ENCODE measurements around the gene ZNF677. TPM values are rescaled to one million over a fixed set of nuclear protein-coding genes. Genes with fewer than 3 reads are reported as not detected.
"Not testable (repeated sequence)": the region's sequence is repeated elsewhere in the genome, so short reads cannot be mapped to it uniquely, and the experiment has no call there.

The ZNF677 gene
- total and polyA plus RNA-seq, 3 donors from 2014 or later, result 46.7 to 88.9 (median 54.3) TPM

GRCh38 chr19:53285087-53285486 is 30.4 kb upstream of the ZNF677 start:
- no peaks in the 10 kb centered on the region for H3K9me3 ChIP-seq
- H3K27me3 ChIP-seq, result no peaks in the 10 kb centered on the region
- DNase-seq, result no peak
- no peak overlapping the region for H3K4me3 ChIP-seq
- H3K27ac ChIP-seq, result no peak overlapping the region
- intact Hi-C loops (cut with DNase I; ENCODE audit: low total_unique reads), result no loop called here
- no peaks in the 10 kb centered on the region for H3K4me1 ChIP-seq
- TF ChIP-seq POLR2A (IDR thresholded peaks at IDR 0.05), result no peak
- TF ChIP-seq, protein P1, sequence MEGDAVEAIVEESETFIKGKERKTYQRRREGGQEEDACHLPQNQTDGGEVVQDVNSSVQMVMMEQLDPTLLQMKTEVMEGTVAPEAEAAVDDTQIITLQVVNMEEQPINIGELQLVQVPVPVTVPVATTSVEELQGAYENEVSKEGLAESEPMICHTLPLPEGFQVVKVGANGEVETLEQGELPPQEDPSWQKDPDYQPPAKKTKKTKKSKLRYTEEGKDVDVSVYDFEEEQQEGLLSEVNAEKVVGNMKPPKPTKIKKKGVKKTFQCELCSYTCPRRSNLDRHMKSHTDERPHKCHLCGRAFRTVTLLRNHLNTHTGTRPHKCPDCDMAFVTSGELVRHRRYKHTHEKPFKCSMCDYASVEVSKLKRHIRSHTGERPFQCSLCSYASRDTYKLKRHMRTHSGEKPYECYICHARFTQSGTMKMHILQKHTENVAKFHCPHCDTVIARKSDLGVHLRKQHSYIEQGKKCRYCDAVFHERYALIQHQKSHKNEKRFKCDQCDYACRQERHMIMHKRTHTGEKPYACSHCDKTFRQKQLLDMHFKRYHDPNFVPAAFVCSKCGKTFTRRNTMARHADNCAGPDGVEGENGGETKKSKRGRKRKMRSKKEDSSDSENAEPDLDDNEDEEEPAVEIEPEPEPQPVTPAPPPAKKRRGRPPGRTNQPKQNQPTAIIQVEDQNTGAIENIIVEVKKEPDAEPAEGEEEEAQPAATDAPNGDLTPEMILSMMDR (IDR thresholded peaks at IDR 0.05), result no peak
- 62 to 67% methylated on average over 4 of the region's 4 CpGs for WGBS, 2 donors
- H3K36me3 ChIP-seq (ENCODE audit: low read depth, missing control alignments), result no peaks in the 10 kb centered on the region

GRCh38 chr19:53281947-53282346 is 27.3 kb upstream of the ZNF677 start:
- H3K4me3 ChIP-seq; H3K27ac ChIP-seq; intact Hi-C loops (cut with DNase I; ENCODE audit: low total_unique reads); H3K27me3 ChIP-seq; DNase-seq; H3K36me3 ChIP-seq (ENCODE audit: low read depth, missing control alignments); H3K9me3 ChIP-seq; H3K4me1 ChIP-seq: not testable (repeated sequence)
- WGBS, 2 donors, result no CpG with 5 or more reads among the region's 8 CpGs

GRCh38 chr19:53275480-53275879 is 20.8 kb upstream of the ZNF677 start:
- WGBS, 2 donors, result 88 to 94% methylated on average over 2 of the region's 2 CpGs
- Histone ChIP-seq H3K4me3 (no peak overlapping the region), H3K27me3 (no peaks in the 10 kb centered on the region), H3K27ac (no peak overlapping the region), H3K9me3 (no peaks in the 10 kb centered on the region), H3K36me3 (ENCODE audit: low read depth, missing control alignments) (no peaks in the 10 kb centered on the region), H3K4me1 (no peaks in the 10 kb centered on the region)
- DNase-seq, result no peak
- intact Hi-C loops (cut with DNase I; ENCODE audit: low total_unique reads), result no loop called here
- TF ChIP-seq, protein P1 (IDR thresholded peaks at IDR 0.05), result no peak
- TF ChIP-seq POLR2A (IDR thresholded peaks at IDR 0.05), result no peak

DNA sequence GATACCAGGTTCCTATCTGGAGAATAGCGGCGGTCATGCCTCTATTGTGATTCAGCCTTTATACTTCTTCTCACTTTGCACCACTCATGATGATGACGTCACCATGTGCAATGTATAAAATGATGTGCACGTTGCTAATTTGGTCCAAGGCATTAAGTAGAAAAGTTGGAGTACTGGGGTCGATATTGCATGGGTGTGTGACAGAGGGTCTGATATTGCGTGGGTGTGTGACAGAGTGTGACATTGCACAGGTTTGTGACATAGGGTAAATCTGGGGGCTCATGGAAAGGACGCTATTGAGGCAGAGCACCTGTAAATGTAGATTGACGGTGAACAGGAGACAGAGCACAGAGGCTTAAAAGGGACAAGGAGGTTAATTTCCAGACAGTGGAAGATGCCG is 17.4 kb upstream of the ZNF677 start:
- TF ChIP-seq POLR2A (IDR thresholded peaks at IDR 0.05), result no peak
- TF ChIP-seq, protein P1 (IDR thresholded peaks at IDR 0.05), result no peak
- H3K4me3 ChIP-seq, result no peak overlapping the region
- intact Hi-C loops (cut with DNase I; ENCODE audit: low total_unique reads), result no loop called here
- whole genome bisulfite sequencing, 2 donors, result 80 to 93% methylated on average over 9 of the region's 9 CpGs
- no peak overlapping the region for H3K27ac ChIP-seq
- no peaks in the 10 kb centered on the region for H3K4me1 ChIP-seq
- no peaks in the 10 kb centered on the region for H3K9me3 ChIP-seq
- H3K27me3 ChIP-seq, result no peaks in the 10 kb centered on the region
- H3K36me3 ChIP-seq (ENCODE audit: low read depth, missing control alignments), result no peaks in the 10 kb centered on the region
- no peak for DNase-seq

- intact Hi-C loops (cut with DNase I; ENCODE audit: low total_unique reads); H3K4me3 ChIP-seq; H3K36me3 ChIP-seq (ENCODE audit: low read depth, missing control alignments); DNase-seq; H3K27me3 ChIP-seq; H3K27ac ChIP-seq; H3K4me1 ChIP-seq; H3K9me3 ChIP-seq: not testable (repeated sequence)
- 62 to 86% methylated on average over 6 to 26 of the region's 27 CpGs for WGBS, 2 donors
These were observed 15.2 kb upstream of the ZNF677 start for GRCh38 chr19:53269861-53270260.

DNA sequence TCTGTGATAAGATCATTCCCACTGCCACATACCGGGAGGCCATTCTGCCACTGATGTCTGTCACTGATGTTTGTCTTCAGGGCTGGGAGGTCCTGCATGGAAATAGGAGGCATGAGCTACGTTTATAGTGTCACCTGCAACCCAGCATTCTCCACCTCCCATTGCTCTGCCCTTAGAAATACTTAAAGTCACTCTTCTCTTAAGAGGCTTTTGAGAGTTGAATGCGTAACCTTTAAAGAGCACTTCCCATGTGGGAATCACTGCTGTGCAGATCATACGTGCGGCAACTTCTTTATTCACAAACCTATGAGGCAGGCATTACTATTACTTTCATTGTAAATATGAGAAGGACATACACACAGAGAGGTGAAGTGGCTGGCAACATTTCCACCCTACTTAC is 12.9 kb upstream of the ZNF677 start, which contains the start of gene VN1R4:
VN1R4 (minus strand) TSS at position 101 of the 400 bp plus-strand sequence; CDS start at position 43, 58 bp downstream.
- H3K9me3 ChIP-seq; H3K4me1 ChIP-seq; H3K27ac ChIP-seq; H3K4me3 ChIP-seq; H3K36me3 ChIP-seq (ENCODE audit: low read depth, missing control alignments); DNase-seq; H3K27me3 ChIP-seq; intact Hi-C loops (cut with DNase I; ENCODE audit: low total_unique reads): not testable (repeated sequence)
- 76 to 94% methylated on average over 4 to 5 of the region's 5 CpGs for WGBS, 2 donors

DNA sequence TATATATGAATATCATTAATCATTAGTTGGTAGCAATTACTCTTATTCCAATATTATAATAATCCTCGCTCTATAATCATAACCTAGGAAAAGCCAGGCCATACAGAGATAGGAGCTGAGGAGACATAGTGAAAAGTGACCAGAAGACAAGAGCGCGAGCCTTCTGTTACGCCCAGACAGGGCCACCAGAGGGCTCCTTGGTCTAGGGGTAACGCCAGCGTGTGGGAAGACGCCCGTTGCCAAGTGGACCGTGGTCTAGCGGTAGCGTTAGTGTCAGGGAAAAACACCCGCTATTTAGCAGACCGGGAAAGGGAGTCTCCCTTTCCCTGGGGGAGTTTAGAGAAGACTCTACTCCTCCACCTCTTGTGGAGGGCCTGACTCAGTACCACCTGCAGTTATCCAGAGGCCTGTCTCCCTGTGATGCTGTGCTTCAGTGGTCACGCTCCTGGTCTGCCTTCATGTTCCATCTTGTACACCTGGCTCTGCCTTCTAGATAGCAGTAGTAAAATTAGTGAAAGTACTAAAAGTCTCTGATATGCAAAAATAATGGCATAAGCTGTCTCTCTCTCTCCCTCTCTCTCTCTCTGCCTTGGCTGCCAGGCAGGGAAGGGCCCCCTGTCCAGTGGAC is 3.2 kb upstream of the ZNF677 start, which contains the start of gene VN1R2:
VN1R2 (plus strand) TSS at position 578 of the 628 bp plus-strand sequence. CDS start 84 bp downstream, outside the sequence.
- WGBS, 2 donors, result 72 to 75% methylated on average over 14 of the region's 14 CpGs
- intact Hi-C loops (cut with DNase I; ENCODE audit: low total_unique reads); DNase-seq: not testable (repeated sequence)

More for the DNA sequence above, 3.2 kb upstream of the ZNF677 start, which contains the start of gene VN1R2:
- not testable (repeated sequence) for H3K36me3 ChIP-seq (ENCODE audit: low read depth, missing control alignments); H3K4me1 ChIP-seq; H3K27ac ChIP-seq; H3K27me3 ChIP-seq; H3K4me3 ChIP-seq; H3K9me3 ChIP-seq
